Adrenal gland (tissue), 5 donors: ENCODE results near the gene GCH1.

Experiments
- CTCF ChIP-seq, 6 experiments: fragments of 450-650 bp in 4 of 6; fragments of 200-600 bp in 2 of 6; sonication (generic) in 1 of 6; IDR thresholded peaks; 1 replicate in 5 of 6; 2 replicates in 1 of 6; pipeline versions ENCODE4 v1.5.1 to v1.8.0; 2016 to 2021; ENCODE audit warnings: antibody characterized with exemption in 6 of 6, mild to moderate bottlenecking in 2 of 6, moderate library complexity in 1 of 6
- POLR2A ChIP-seq, 2 donors: fragments of 450-650 bp; IDR thresholded peaks; one replicate each; pipeline ENCODE4 v1.6.1; 2017; ENCODE audit warnings: antibody characterized with exemption in 2 of 2, mild to moderate bottlenecking in 2 of 2, moderate library complexity in 1 of 2
- donor health status: DM: no; HTN: no; CAD: no.

- no peak for TF ChIP-seq CTCF (IDR thresholded peaks at IDR 0.05)
- TF ChIP-seq POLR2A (IDR thresholded peaks at IDR 0.05), result no peak
Observed at GRCh38 chr14:54895683-54896082, 6.9 kb downstream of the GCH1 start.
